MCF 10A (cell line): Measurements from ENCODE around the gene SGSH. TPM values are rescaled to one million over a fixed set of nuclear protein-coding genes. Genes with fewer than 3 reads are reported as not detected.

ENCODE experiments used
- BruUV-seq: library from RNA; stranded (reverse); fragments of 400-500 nt; replicated peaks from 2 replicates; lab custom pipeline; 2021; lab: Mats Ljungman, UMichigan
- CTCF ChIA-PET: fragments of 300-600 bp; sonication (Branson Sonifier 250); formaldehyde crosslinking; extraction: SDS; loops from one replicate; lab custom pipeline; 2021; ENCODE audit warnings: antibody characterized with exemption, inconsistent platforms; lab: Yijun Ruan, JAX
- POLR2A ChIA-PET: fragments of 300-600, 350-650 bp; sonication (Branson Sonifier 250); formaldehyde crosslinking; extraction: SDS; loops from one replicate; lab custom pipeline; 2020; ENCODE audit warnings: antibody characterized with exemption, inconsistent platforms; lab: Yijun Ruan, JAX
- DNase-seq: peaks from one replicate; pipeline ENCODE4 v3.0.0-alpha.2; 2018; ENCODE audit not compliant: unreplicated experiment
- H3K27ac Mint-ChIP-seq: one replicate; pipeline ENCODE4 v1.8.0; 2022; ENCODE audit warnings: mild to moderate bottlenecking, low read depth, mixed read lengths; ENCODE audit not compliant: unreplicated experiment
- H3K27me3 Mint-ChIP-seq: one replicate; pipeline ENCODE4 v1.8.0; 2022; ENCODE audit warnings: mixed read lengths; ENCODE audit not compliant: insufficient read depth, unreplicated experiment
- H3K36me3 Mint-ChIP-seq: one replicate; pipeline ENCODE4 v1.8.0; 2022; ENCODE audit warnings: mild to moderate bottlenecking, moderate library complexity, mixed read lengths; ENCODE audit not compliant: insufficient read depth, unreplicated experiment
- H3K4me1 Mint-ChIP-seq: one replicate; pipeline ENCODE4 v1.8.0; 2022; ENCODE audit warnings: mixed read lengths; ENCODE audit not compliant: insufficient read depth, unreplicated experiment
- H3K4me3 Mint-ChIP-seq: one replicate; pipeline ENCODE4 v1.8.0; 2022; ENCODE audit warnings: mild to moderate bottlenecking, moderate library complexity, mixed read lengths; ENCODE audit not compliant: unreplicated experiment
- H3K9me3 Mint-ChIP-seq: one replicate; pipeline ENCODE4 v1.8.0; 2022; ENCODE audit warnings: mixed read lengths; ENCODE audit not compliant: unreplicated experiment
- intact Hi-C: fragments of 100-400 bp; cut with micrococcal nuclease; formaldehyde crosslinking; loops from 2 replicates; pipeline ENCODE4 v1.14.1; 2022
- total RNA-seq: library from RNA; stranded (reverse); gene quantifications from 2 replicates; pipeline ENCODE4 v1.2.3, GENCODE V29; 2022
- TF ChIP-seq, protein P1 (sequence below): fragments of 200-600 bp; IDR thresholded peaks from one replicate; pipeline ENCODE4 v1.8.0; 2022; ENCODE audit warnings: antibody characterized with exemption, mild to moderate bottlenecking; ENCODE audit not compliant: unreplicated experiment

The SGSH gene
- total RNA-seq, 1 experiment from 2014 or later = 42.0 TPM

GRCh38 chr17:80243526-80244433, 23.6 kb upstream of the SGSH start:
- POLR2A ChIA-PET = interaction anchor here (0.6 kb wide), 1 partner anchor 164 kb away, joined by 5 read pairs; no protein-coding TSS in a partner anchor
- DNase-seq = no peak
- TF ChIP-seq, protein P1, sequence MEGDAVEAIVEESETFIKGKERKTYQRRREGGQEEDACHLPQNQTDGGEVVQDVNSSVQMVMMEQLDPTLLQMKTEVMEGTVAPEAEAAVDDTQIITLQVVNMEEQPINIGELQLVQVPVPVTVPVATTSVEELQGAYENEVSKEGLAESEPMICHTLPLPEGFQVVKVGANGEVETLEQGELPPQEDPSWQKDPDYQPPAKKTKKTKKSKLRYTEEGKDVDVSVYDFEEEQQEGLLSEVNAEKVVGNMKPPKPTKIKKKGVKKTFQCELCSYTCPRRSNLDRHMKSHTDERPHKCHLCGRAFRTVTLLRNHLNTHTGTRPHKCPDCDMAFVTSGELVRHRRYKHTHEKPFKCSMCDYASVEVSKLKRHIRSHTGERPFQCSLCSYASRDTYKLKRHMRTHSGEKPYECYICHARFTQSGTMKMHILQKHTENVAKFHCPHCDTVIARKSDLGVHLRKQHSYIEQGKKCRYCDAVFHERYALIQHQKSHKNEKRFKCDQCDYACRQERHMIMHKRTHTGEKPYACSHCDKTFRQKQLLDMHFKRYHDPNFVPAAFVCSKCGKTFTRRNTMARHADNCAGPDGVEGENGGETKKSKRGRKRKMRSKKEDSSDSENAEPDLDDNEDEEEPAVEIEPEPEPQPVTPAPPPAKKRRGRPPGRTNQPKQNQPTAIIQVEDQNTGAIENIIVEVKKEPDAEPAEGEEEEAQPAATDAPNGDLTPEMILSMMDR = no peak
- intact Hi-C loops = no loop called here
- Mint-ChIP-seq H3K4me3 (no peak overlapping the region), H3K9me3 (no peaks in the 10 kb centered on the region), H3K36me3 (peaks cover 22% of the 10 kb centered on the region), H3K27me3 (no peaks in the 10 kb centered on the region), H3K27ac (no peak overlapping the region), H3K4me1 (no peaks in the 10 kb centered on the region)
- CTCF ChIA-PET = no interaction called here
- BruUV-seq = no TSS peak

- no peaks in the 10 kb centered on the region for H3K9me3 Mint-ChIP-seq
- intact Hi-C loops = no loop called here
- no peak overlapping the region for H3K4me3 Mint-ChIP-seq
- H3K4me1 Mint-ChIP-seq = no peaks in the 10 kb centered on the region
- H3K27me3 Mint-ChIP-seq = no peaks in the 10 kb centered on the region
- no peak overlapping the region for H3K27ac Mint-ChIP-seq
- H3K36me3 Mint-ChIP-seq = peaks cover 25% of the 10 kb centered on the region
- DNase-seq = no peak
- POLR2A ChIA-PET = no interaction called here
- no TSS peak for BruUV-seq
- CTCF ChIA-PET = interaction anchor here (0.6 to 1.8 kb wide), 2 partner anchors 13 to 1398 kb away, joined by 3 to 4 read pairs; no protein-coding TSS in a partner anchor
- TF ChIP-seq, protein P1 = no peak
Observed at GRCh38 chr17:80242505-80242904, 22.4 kb upstream of the SGSH start.

GRCh38 chr17:80237386-80237785, 17.3 kb upstream of the SGSH start:
- CTCF ChIA-PET = no interaction called here
- Mint-ChIP-seq H3K27me3 (no peaks in the 10 kb centered on the region), H3K27ac (no peak overlapping the region), H3K4me3 (no peak overlapping the region), H3K9me3 (peaks cover 6% of the 10 kb centered on the region), H3K36me3 (peaks cover 36% of the 10 kb centered on the region), H3K4me1 (no peaks in the 10 kb centered on the region)
- TF ChIP-seq, protein P1 = no peak
- intact Hi-C loops = no loop called here
- DNase-seq = no peak
- POLR2A ChIA-PET = interaction anchor here (0.6 kb wide), 1 partner anchor 1288 kb away, joined by 3 read pairs; no protein-coding TSS in a partner anchor
- no TSS peak for BruUV-seq

DNA sequence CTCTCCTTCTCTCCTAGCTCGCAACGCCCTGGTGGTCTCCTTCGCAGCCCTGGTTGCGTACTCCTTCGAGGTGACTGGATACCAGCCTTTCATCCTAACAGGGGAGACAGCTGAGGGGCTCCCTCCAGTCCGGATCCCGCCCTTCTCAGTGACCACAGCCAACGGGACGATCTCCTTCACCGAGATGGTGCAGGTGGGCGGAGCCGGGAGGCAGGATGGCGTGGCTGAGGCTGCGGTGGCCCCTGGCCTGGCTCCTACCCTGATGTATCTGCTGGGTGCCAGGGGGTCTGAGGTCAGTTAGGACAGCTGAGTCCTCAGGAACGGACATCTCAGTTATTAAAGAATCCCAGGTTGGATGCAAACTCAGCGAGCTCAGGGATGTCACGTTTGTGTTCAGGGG, 16.8 kb upstream of the SGSH start:
- no peak for DNase-seq
- intact Hi-C loops = no loop called here
- Mint-ChIP-seq H3K4me3 (no peak overlapping the region), H3K36me3 (peaks cover 36% of the 10 kb centered on the region), H3K27ac (no peak overlapping the region), H3K4me1 (no peaks in the 10 kb centered on the region), H3K9me3 (peaks cover 8% of the 10 kb centered on the region), H3K27me3 (no peaks in the 10 kb centered on the region)
- BruUV-seq = no TSS peak
- CTCF ChIA-PET = no interaction called here
- TF ChIP-seq, protein P1 = no peak
- POLR2A ChIA-PET = interaction anchor here (0.6 kb wide), 1 partner anchor 1289 kb away, joined by 3 read pairs; no protein-coding TSS in a partner anchor
